HG02571 (cell line): ENCODE results near the gene SIPA1L3.

Experiments
- ATAC-seq: cut with Tn5 transposase; IDR thresholded peaks from one replicate; pipeline ENCODE4 v1.9.1; 2021; ENCODE audit warnings: mild to moderate bottlenecking, moderate library complexity; ENCODE audit not compliant: unreplicated experiment

The SIPA1L3 gene

GRCh38 chr19:37972803-37973202 lies 65.8 kb downstream of the SIPA1L3 start:
- ATAC-seq = no peak

DNA sequence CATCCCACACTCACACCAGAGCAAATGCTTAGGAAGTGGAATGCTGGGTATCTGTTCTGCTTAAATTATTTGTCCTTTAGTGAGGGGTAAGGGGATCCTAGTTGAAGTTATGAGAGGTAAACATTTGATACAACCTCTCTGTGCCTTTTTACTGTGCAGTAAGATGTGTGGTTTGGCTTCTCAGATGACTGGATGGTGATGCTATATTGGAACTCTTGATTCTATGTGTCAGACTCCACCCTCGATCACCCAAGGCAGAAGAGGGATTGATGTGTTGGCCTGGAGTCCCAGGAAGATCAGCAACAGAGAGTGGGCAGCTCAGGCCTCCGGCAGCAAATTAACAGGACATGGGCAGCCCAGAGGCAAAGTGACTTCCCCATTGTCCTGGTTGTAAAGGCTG lies 66.7 kb downstream of the SIPA1L3 start:
- ATAC-seq = no peak

DNA sequence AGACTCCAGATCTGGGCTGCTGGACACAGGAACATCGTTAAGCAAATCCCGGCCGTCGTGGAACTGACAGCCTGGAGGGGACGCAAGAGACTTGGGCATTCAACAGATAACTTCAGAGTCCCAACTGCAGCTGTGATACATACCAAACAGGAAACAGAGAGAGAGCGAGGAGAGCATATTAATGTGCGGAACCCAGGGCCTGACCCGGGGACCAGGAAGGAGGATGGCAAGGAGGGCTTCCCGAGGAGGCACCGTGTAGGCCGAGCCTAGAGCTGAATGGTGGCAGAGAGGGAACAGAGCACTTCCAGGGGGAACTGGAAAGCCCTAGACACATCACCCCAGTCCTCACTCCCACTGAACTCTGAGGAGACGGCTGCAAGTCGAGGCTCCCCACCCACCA lies 68.1 kb downstream of the SIPA1L3 start:
- no peak for ATAC-seq

GRCh38 chr19:37975596-37976515 lies 68.8 kb downstream of the SIPA1L3 start:
- ATAC-seq = no peak

DNA sequence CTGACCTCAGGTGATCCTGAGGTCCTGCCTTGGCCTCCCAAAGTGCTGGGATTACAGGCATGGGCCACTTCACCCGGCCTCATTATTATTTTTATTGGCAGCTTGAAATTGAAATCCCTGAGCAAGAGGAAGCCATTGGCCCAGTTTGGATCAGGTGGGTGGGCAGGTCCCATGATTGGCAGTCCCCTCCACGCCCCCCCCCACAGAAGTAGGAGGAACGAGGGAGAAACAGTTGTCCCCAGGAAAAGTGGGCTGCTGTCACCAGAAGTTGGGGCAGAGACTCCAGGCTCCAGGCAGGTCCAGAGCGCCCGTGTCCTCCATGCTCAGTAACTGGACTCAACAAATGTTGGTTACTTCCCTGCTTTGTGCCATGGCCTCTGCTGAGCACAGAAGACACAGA lies 70.4 kb downstream of the SIPA1L3 start:
- ATAC-seq = no peak

DNA sequence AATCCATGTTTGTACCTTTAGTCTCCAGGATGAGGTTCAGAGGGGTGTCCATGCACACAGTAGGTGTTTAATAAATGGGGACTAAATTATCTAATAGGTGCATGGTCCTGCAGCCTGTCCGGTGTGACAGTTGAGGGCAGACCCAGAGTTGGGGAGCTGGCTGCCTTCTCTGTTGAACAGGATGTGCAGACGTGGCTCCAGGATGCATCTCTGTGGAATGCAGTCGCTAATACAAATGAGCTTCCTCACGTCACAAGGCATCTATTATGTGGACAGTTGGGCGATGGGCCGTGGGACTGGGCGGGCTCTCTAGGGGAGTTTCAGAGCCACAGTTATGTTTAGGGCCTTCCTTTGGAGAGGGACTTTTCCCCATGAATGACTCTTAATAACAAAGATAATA lies 71.0 kb downstream of the SIPA1L3 start:
- ATAC-seq = no peak

DNA sequence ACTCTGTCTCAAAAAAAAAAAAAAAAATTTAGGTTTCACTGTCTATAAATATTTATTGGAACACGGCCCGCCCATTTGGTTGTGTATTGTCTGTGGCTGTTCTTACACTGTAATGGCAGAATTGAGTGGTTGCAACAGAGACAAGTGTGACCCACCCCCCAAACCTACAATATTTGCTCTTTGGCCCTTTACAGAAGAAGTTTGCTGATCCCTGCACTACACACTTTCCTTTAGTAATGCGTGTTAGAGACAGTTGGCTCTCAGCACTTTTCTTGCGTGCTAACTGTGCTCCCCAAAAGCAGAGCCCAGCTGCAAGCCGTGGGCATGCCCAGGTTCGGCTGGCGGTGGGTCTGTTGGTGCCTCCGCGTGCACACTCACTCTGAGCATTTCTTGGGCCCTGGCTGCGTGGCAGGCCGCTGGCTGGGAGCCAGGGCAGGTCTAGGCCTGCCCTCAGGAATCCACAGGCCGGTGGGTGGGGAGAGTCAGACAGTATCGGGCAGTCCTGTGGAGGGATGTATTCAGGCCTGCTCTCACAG lies 72.6 kb downstream of the SIPA1L3 start:
- no peak for ATAC-seq

- no peak for ATAC-seq
These were observed 73.6 kb downstream of the SIPA1L3 start for GRCh38 chr19:37980419-37981170.

DNA sequence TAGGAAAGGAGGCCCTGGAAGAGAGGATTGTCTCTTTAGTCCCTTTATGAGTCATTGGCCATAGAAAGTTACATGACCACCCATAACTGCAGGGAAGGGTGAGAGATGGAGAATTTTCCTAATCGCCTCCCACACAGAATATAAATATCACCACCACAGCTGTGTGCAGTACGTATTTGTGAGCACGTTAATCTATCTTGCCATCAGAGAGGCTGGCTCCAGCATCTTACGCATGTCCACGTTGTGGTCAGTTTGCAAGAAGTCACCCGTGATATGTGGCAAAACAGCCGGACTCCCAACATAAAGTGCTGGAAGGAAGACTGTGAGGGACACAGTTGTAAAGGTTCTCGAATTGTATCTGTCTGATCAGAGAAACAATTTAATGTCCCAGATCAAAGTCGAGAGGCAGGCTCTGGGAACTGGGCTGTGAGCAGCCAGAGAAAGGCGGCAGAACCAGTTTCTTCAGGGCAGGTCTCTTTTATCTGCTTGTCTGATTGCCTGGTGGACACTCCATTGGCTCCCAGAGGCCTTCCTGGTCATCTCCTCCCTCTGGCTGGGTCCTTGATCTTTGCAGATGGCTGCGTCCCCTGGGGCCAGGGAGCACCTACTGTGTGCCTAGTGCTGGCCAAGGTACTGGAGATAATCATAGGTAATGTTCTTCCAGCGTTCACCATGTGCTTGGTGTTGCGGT lies 74.9 kb downstream of the SIPA1L3 start:
- no peak for ATAC-seq

DNA sequence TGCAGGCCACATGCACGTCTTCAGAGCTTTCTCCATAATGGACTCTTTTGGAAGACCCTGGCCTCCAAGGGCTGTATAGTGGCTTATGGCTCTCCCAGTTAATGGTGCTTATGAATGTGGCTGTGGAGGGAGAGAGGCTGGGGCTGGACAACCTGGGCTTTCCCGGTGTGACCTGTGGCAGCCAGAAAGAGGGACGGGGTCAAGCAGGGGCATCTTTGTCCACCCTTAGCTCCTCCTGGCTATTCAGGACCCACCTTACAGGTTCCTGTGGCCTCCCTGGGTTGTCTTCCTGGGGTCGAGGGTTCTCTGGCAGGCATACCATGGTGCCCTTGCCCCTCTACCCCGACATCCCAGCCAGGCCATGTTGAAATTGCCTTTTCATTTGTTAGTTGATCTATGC lies 75.6 kb downstream of the SIPA1L3 start:
- ATAC-seq = no peak

DNA sequence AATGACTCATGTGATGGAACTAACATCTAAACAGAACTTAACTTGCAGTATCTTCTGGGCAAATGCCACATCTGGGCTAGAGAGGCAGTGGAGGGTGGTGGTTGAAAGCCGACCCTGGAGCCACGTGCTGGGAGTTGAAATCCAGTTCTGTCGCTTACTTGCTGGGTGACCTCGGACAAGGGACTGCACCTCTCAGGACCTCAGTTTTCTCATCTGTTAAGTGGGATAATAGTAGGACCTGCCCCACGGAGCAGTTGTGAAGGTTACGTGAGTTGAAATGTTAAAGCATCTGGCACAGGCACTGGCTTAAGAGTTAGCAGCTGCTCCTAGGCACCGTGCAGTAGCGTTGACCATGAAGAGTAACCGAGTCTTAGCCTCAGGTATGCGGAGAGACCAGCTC lies 76.1 kb downstream of the SIPA1L3 start:
- no peak for ATAC-seq

DNA sequence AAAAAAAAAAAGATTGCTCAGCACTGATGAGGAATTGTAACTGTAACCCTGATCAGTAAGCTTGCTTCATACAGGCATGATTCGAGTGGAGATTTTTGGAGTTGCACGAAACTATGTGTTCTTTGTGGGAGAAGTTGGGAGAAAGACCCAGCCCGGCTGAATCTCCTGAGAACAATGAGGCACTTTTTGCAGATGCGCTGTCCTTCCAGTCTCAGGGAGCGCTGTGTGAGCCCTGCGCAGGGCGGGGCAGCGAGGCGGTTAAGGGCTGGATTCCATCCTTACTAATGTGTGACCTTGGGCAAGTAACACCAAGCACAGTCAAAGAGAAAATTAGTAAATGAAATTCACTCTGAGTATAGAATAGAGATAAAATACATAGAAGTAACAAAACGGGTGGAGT lies 76.9 kb downstream of the SIPA1L3 start:
- no peak for ATAC-seq

GRCh38 chr19:37986048-37986750 lies 79.2 kb downstream of the SIPA1L3 start:
- no peak for ATAC-seq

GRCh38 chr19:37987356-37988332 lies 80.6 kb downstream of the SIPA1L3 start:
- no peak for ATAC-seq

DNA sequence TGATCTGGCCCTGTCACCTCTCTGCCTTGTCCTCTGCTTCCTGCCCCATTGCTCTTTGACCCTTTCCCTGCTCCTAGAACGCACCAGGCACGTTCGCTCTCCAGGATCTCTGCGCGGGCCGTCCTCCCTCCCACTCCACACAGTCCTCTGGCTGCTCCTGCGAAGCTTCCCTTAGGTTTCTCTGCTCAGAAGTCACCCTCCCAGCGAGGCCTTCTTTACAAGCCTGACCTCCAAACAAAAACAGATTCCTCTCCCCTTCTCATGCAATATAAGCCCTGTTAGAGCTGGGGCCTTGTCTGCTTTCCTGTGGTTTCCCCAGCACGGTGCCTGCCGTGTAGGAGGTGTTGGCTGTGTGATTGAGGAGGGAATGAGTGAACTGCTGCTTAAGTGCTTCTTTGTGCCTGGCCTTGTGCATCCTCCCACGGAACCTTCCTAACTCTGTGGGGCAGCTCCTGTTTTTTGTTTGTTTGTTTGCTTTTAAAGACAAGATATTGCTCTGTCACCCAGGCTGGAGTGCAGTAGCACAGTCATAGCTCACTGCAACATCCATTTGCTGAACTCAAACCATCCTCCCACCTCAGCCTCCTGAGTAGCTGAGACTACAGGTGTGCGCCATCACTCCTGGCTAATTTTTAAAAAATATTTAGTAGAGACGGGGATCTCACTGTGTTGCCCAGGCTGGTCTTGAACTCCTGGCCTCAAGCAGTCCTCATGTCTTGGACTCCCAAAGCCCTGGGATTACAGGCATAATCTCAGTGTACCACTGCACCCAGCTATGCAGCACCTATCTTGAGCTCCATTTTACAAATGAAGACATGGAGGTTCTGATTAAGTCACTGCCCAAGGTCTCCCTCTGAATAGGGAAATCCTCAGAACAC lies 82.0 kb downstream of the SIPA1L3 start:
- ATAC-seq = no peak

GRCh38 chr19:37989855-37990254 lies 82.8 kb downstream of the SIPA1L3 start:
- ATAC-seq = no peak

- no peak for ATAC-seq
These were observed 83.4 kb downstream of the SIPA1L3 start for GRCh38 chr19:37990362-37990761.

DNA sequence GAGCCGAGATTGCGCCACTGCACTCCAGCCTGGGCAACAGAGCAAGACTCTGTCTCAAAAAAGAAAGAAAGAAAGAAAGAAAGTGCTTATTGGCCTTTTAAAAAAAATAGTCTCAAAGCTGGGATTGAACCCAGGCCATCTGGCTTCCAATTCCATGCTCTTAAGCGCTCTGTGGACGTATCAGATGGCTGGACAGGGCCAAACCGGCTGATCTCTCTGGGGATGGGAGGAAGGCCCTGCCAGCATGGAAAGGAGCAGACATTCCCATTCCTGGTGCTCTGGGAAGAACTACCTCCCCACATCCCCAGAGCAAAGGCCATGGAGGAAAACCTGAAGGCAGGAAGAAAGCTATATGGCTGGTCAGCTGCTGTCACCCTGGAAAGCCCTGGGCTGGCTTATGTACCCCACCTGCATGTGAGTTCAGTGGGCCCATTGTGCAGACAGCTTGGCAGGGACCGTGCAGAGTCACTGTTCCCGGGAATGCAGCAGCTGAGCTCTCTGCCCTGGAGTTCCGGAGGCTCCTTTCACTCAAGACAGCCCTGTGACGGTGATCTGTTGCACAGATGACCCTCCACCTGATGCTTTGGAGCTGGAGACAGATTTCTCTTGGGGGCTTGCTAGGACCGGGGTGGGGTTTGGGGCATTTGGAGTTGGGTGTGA lies 84.3 kb downstream of the SIPA1L3 start:
- ATAC-seq = no peak
